PC-9 (cell line): ENCODE results near the gene SPPL2A. TPM values are rescaled to one million over a fixed set of nuclear protein-coding genes. Genes with fewer than 3 reads are reported as not detected.

Source experiments
- BruUV-seq: library from RNA; stranded (reverse); fragments of 400-500 nt; replicated peaks from 2 replicates; lab custom pipeline; 2021; lab: Mats Ljungman, UMichigan
- CTCF ChIA-PET: fragments of 300-600 bp; sonication (Branson Sonifier 250); formaldehyde crosslinking; loops from one replicate; lab custom pipeline; 2022; ENCODE audit warnings: antibody characterized with exemption; lab: Charles Lee
- POLR2A ChIA-PET: fragments of 300-600 bp; sonication (Branson Sonifier 250); formaldehyde crosslinking; loops from one replicate; lab custom pipeline; 2022; ENCODE audit warnings: antibody characterized with exemption; ENCODE audit not compliant: unreplicated experiment; lab: Charles Lee
- DNase-seq, 2 experiments: peaks; one replicate each; pipeline versions ENCODE4 v3.0.0 to v3.0.0-alpha.2; 2015 to 2022; ENCODE audit warnings: mixed read lengths in 1 of 2
- H2AFZ ChIP-seq: fragments of 200-600 bp; sonication (generic); 2 replicates; pipeline ENCODE4 v1.8.1; 2017; ENCODE audit warnings: antibody characterized with exemption
- H3F3A ChIP-seq: fragments of 200-600 bp; sonication (generic); 2 replicates; pipeline ENCODE4 v1.8.1; 2017; ENCODE audit warnings: antibody characterized with exemption, mild to moderate bottlenecking, low read depth; ENCODE audit not compliant: insufficient read depth
- H3K27ac ChIP-seq: fragments of 200-600 bp; sonication (generic); 2 replicates; pipeline ENCODE4 v1.6.1; 2016; ENCODE audit warnings: mixed run types
- H3K27me3 ChIP-seq: fragments of 200-600 bp; sonication (generic); 2 replicates; pipeline ENCODE4 v1.6.1; 2016; ENCODE audit warnings: low read depth, mixed run types; ENCODE audit not compliant: insufficient read depth
- H3K36me3 ChIP-seq: fragments of 200-600 bp; sonication (generic); 2 replicates; pipeline ENCODE4 v1.6.1; 2016; ENCODE audit warnings: low read depth, mixed run types
- H3K4me1 ChIP-seq: fragments of 200-600 bp; sonication (generic); replicated peaks from 2 replicates; pipeline ENCODE4 v1.6.1; 2016; ENCODE audit warnings: mixed run types; ENCODE audit not compliant: insufficient read depth
- H3K4me2 ChIP-seq: fragments of 200-600 bp; sonication (generic); 2 replicates; pipeline ENCODE4 v1.6.1; 2017; ENCODE audit warnings: mixed run types
- H3K4me3 ChIP-seq: fragments of 200-600 bp; sonication (generic); 2 replicates; pipeline ENCODE4 v1.6.1; 2016; ENCODE audit warnings: mixed run types
- H3K79me2 ChIP-seq: fragments of 200-600 bp; sonication (generic); 2 replicates; pipeline ENCODE4 v1.6.1; 2017; ENCODE audit warnings: low read depth, mixed run types
- H3K9me2 ChIP-seq: fragments of 200-600 bp; sonication (generic); 2 replicates; pipeline ENCODE4 v1.8.1; 2017; ENCODE audit warnings: mild to moderate bottlenecking; ENCODE audit not compliant: insufficient read depth
- H3K9me3 ChIP-seq: fragments of 200-600 bp; sonication (generic); 2 replicates; pipeline ENCODE4 v1.8.1; 2016; ENCODE audit warnings: low read depth; ENCODE audit not compliant: insufficient read depth
- H4K20me1 ChIP-seq: fragments of 200-600 bp; sonication (generic); 2 replicates; pipeline ENCODE4 v1.8.1; 2017; ENCODE audit not compliant: insufficient read depth
- CTCF ChIP-seq: fragments of 200-600 bp; sonication (generic); conservative IDR thresholded peaks from 2 replicates; pipeline ENCODE4 v1.6.1; 2017; ENCODE audit warnings: mixed run types, antibody characterized with exemption, mild to moderate bottlenecking, moderate library complexity
- EZH2 ChIP-seq: fragments of 200-600 bp; sonication (generic); IDR thresholded peaks from 2 replicates; pipeline ENCODE4 v1.8.0; 2017; ENCODE audit warnings: antibody characterized with exemption, low read depth
- intact Hi-C: fragments of 100-400 bp; cut with micrococcal nuclease; formaldehyde crosslinking; loops from one replicate; pipeline ENCODE4 v1.10.0; 2022; ENCODE audit not compliant: unreplicated experiment
- total RNA-seq: library from RNA; stranded (reverse); gene quantifications from 2 replicates; pipeline ENCODE4 v1.2.3, GENCODE V29; 2021

Gene SPPL2A
- total RNA-seq, 1 experiment from 2014 or later = 70.6 TPM

- intact Hi-C loops = no loop called here
- H3K27ac ChIP-seq = no peak overlapping the region
- no peaks in the 10 kb centered on the region for H3K79me2 ChIP-seq
- no peaks in the 10 kb centered on the region for H4K20me1 ChIP-seq
- no peak overlapping the region for H3K4me3 ChIP-seq
- no peaks in the 10 kb centered on the region for H3K27me3 ChIP-seq
- no peak for DNase-seq
- no TSS peak for BruUV-seq
- H2AFZ ChIP-seq = no peak overlapping the region
- POLR2A ChIA-PET = no interaction called here
- H3F3A ChIP-seq = no peaks in the 10 kb centered on the region
- CTCF ChIA-PET = interaction anchor here (0.6 kb wide), 1 partner anchor 18 kb away, joined by 4 read pairs; no protein-coding TSS in a partner anchor
- H3K4me1 ChIP-seq = no peaks in the 10 kb centered on the region
- no peaks in the 10 kb centered on the region for H3K9me2 ChIP-seq
- H3K9me3 ChIP-seq = no peaks in the 10 kb centered on the region
- TF ChIP-seq CTCF (no peak), EZH2 (no peak)
- H3K36me3 ChIP-seq = no peaks in the 10 kb centered on the region
- H3K4me2 ChIP-seq = no peak overlapping the region
These were observed 25.4 kb upstream of the SPPL2A start for GRCh38 chr15:50790778-50791453.

GRCh38 chr15:50786871-50787270 is 21.4 kb upstream of the SPPL2A start:
- H4K20me1 ChIP-seq = no peaks in the 10 kb centered on the region
- no peaks in the 10 kb centered on the region for H3K27me3 ChIP-seq
- no peaks in the 10 kb centered on the region for H3K9me3 ChIP-seq
- H3K27ac ChIP-seq = no peak overlapping the region
- no peak overlapping the region for H3K4me2 ChIP-seq
- H3K9me2 ChIP-seq = no peaks in the 10 kb centered on the region
- H3F3A ChIP-seq = no peaks in the 10 kb centered on the region
- CTCF ChIA-PET = interaction anchor here (0.6 kb wide), 1 partner anchor 55 kb away, joined by 4 read pairs; no protein-coding TSS in a partner anchor
- TF ChIP-seq CTCF = no peak
- no peak for TF ChIP-seq EZH2
- H3K36me3 ChIP-seq = no peaks in the 10 kb centered on the region
- no peak overlapping the region for H2AFZ ChIP-seq
- H3K4me1 ChIP-seq = no peaks in the 10 kb centered on the region
- intact Hi-C loops = no loop called here
- no peaks in the 10 kb centered on the region for H3K79me2 ChIP-seq
- BruUV-seq = no TSS peak
- POLR2A ChIA-PET = interaction anchor here (0.6 kb wide), 1 partner anchor 158 kb away, joined by 8 read pairs; no protein-coding TSS in a partner anchor
- no peak for DNase-seq
- no peak overlapping the region for H3K4me3 ChIP-seq

GRCh38 chr15:50786438-50786837 is 20.9 kb upstream of the SPPL2A start:
- TF ChIP-seq EZH2 (no peak), CTCF (no peak)
- Histone ChIP-seq H3K4me1 (no peaks in the 10 kb centered on the region), H3K9me3 (no peaks in the 10 kb centered on the region), H2AFZ (no peak overlapping the region), H4K20me1 (no peaks in the 10 kb centered on the region), H3F3A (no peaks in the 10 kb centered on the region), H3K36me3 (no peaks in the 10 kb centered on the region), H3K79me2 (no peaks in the 10 kb centered on the region), H3K4me3 (no peak overlapping the region), H3K27me3 (no peaks in the 10 kb centered on the region), H3K9me2 (no peaks in the 10 kb centered on the region), H3K4me2 (no peak overlapping the region), H3K27ac (no peak overlapping the region)
- BruUV-seq = no TSS peak
- CTCF ChIA-PET = interaction anchor here (0.6 kb wide), 1 partner anchor 54 kb away, joined by 4 read pairs; no protein-coding TSS in a partner anchor
- no peak for DNase-seq
- intact Hi-C loops = no loop called here
- POLR2A ChIA-PET = no interaction called here
